NCI-H446 (cell line): ENCODE data around the gene PRR5.
"Not testable (repeated sequence)": the region's sequence is repeated elsewhere in the genome, so short reads cannot be mapped to it uniquely, and the experiment has no call there.

ENCODE experiments used
- DNase-seq, 2 experiments: peaks; one replicate each; lab custom pipeline; 2025; lab: John Stamatoyannopoulos, UW

Gene PRR5

DNA sequence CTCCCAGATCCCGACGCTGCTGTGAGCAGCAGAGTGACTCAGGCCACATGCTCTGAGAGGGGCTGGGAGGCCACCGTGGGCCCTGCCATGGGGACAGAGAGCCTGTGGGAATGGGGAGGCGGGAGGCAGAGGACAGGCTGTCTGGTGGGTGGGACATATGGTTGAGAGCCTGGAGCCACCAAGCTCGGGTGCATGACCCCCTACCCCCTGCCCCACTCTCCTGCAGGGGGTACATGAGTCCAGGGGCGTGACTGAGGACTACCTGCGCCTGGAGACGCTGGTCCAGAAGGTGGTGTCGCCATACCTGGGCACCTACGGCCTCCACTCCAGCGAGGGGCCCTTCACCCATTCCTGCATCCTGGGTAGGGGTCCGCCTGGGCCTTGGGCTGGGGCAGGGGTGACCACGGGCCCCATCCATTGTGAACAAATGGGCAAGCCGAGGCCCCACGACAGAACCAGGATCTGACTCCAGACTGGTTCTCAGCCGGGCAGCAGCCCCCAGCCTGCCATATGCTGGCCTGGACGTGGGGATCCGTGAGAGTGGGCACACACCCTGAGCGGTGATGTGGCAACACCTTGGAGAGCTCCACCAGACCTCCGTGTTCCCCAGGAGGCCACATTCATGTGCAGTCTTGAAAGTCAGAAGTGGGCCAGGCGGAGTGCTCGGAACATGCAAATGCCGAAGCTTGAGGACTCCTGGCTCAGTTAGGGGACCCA lies 33.0 kb downstream of the PRR5 start:
- no peak for DNase-seq

DNA sequence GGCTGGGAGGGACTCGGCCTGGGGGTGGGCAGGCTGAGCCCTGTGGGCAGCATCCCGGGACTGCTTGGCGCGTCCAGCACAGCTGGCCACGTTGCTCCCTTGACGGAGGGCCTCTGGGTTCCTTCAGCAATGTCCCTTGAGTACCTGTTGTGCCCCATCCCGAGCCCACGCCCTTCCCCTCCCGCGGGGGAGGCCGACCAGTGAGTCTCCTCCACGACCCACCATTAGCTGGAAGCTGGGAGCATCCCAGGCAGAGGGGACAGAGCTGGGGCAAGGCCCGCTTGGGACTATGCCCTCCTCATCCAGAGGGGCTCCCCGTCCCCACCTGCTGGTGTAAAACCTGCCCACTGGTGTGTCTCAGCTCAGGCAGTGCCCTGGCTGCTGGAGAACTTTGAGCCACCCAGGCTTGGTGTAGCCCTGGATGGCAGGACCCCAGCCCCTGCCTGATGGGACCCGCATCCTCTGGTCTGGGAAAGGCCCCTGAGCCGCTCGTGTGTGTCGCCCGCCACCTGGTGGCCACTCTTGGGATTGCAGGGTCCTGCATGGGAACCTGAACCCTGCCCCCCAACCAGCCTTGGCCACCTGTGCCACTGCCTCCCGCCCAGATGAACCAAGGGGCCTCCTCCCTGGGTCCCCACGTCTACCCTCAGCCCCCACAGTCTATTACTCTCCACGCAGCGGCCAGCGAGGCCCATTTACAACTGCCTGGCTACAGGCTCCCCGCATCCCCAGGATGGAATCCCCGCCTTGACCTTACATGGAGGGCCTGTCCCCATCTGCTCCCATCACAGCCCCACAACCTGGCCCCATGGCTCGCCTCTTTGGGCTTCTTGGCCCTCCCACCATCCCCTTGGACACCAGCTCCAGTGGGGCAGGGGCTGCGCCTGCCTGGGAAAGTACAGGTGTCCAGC lies 33.8 kb downstream of the PRR5 start:
- DNase-seq = peak in 1 of 2 experiments; percentile 44

DNA sequence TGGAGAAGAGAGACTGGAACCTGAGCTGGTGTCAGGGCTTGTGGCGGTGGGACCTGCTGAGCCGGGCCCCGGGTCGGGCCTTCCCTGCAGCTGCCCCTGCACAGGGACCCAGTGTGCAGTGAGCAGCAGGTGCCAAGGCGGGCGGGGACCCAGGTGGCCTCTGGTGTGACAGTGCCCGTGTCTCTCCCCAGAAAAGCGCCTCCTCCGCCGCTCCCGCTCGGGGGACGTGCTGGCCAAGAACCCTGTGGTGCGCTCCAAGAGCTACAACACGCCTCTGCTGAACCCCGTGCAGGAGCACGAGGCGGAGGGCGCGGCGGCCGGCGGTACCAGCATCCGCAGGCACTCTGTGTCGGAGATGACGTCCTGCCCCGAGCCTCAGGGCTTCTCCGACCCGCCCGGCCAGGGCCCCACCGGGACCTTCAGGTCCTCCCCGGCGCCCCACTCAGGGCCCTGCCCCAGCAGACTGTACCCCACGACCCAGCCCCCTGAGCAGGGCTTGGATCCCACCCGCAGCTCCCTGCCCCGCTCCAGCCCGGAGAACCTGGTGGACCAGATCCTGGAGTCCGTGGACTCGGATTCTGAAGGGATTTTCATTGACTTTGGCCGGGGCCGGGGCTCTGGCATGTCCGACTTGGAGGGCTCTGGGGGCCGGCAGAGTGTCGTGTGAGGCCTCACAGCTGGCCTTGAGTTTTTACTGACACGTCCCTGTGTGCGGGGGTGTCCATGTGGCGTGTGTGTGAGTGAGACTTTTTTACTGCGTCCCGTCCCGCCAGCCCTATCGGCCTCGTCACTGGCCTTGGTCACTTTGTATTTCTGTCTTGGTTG lies 34.8 kb downstream of the PRR5 start:
- DNase-seq = no peak

DNA sequence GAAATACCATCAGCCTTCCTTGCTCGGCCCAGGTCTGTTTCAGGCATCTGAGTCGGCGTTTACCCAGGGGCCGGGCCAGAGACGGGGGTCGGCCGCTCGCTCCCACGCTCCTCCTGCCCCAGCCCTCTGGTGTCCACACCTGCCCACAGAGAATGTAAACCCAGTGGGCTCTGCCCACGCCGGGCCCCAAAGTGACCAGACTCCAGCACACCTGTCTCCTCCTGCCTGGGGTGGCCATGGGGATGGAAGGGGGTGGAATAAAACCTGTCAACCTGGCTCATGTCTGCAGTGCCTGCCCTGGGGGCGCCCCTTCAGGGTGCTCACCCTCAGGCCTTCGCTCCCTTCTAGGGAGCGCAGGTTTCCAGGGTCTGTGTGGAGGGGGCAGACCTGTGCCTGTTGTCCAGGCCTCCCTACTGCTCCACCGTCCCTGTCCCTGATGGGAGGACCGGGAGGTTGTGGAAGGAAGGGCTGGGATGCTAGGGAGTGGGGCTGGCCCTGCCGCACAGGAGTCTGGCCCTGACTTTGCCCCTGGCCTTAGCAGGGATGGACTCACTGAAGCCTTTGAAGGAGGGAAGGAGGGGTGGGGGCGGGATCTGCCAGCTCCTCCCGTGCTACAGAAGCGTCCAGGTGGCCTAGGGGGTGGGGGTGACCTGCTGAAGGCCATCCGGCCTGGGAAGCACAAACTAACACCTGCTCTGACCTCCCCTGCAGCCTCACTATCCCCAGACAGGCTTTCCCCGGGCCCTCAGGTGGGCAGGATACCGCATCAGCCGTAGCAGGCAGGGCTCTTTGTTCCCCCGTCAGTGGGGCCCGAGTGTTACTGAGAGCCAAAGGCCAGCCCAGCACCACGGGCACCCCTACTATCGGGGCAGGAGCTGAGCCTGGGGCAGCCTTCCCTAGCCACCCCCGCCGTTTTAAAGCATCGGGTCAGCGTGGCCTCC lies 35.7 kb downstream of the PRR5 start:
- DNase-seq = no peak

DNA sequence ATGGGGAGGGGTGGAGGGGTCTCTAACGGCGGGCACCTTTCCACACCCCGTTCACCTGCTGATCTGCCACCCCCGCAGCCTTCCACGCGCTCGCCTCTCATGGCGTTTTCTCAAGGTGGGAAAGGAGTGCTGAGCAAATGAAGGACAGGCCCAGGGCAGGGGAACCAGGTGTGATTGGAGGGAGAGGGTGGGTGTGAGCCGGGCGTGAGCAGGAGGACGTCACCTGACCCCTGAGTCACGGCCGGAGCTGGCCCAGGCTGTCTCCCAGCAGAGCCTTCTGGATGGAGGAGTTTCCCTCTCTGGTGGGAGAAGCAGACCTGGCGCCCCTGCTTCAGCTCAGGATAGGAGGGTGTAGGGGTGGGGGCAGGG lies 36.3 kb downstream of the PRR5 start:
- no peak for DNase-seq

DNA sequence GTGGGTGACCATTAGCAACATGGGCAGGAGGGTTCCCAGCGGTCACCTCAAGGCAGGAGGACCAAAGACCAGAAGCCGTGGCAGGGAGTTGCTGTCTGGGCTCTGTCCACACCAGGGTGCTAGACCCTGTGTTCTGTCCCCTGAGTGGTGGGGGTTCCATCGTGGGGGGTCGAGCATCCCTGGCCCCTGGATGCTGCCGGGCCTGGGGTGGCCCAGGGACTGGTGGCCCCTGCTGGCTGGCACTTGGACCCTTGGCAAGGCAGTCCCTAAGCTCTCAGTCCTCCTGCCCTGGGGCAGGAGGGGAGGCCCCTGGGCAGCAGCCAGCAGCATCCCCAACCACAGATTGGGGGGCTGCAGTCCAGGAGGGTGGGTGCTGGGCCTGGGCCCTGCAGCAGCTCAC lies 37.0 kb downstream of the PRR5 start:
- no peak for DNase-seq

DNA sequence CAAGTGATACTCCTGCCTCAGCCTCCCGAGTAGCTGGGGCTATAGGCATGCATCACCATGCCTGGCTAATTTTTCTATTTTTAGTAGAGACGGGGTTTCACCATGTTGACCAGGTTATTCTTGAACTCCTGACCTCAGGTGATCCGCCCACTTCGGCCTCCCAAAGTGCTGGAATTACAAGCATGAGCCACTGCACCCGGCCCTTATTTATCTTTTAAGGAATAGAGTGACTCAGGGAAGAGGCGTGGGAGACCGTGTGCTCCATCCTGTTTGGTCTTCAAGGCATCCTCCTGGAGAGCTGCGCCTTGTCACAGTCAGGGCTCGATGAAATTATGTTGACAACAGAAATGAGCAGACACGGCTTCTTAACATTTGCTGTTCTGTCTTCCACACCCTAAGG lies 37.7 kb downstream of the PRR5 start:
- not testable (repeated sequence) for DNase-seq

DNA sequence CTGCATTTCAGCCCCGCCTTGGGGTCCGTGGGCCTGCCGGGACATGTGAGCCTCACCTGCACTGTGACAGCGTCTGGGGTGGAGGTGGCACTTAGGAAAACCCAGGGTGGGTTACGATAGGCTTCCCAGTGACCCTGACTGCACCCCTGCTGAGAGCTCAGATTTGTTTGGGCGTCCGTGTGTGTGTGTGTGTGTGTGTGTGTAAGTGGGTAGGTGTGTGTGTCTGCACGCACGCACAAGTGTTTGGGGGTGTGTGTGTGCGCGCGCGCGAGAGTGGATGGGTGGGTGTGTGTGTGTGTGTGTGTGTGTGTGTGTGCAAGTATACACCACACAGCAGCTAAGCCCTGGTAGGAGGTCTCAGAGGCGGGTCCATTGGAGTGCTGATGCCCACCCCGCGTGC lies 38.3 kb downstream of the PRR5 start:
- DNase-seq = no peak

DNA sequence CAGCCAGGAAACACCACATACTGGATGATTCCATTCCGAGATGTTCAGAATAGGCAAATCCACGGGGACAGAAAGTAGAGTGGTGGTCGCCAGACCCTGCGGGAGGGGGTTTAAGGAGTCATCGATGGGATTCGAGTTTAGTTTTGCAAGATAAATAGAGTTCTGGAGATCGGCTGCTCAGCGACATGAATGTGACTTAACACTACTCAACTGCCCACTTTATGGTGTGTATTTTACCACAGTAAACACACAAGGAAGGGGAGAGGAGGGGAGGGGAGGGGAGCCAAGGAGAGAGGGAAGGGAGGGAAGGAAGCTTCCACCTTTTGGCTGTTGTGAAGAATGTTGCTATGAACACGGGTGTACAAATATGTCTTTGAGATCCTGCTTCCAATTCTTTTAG lies 39.9 kb downstream of the PRR5 start:
- no peak for DNase-seq

DNA sequence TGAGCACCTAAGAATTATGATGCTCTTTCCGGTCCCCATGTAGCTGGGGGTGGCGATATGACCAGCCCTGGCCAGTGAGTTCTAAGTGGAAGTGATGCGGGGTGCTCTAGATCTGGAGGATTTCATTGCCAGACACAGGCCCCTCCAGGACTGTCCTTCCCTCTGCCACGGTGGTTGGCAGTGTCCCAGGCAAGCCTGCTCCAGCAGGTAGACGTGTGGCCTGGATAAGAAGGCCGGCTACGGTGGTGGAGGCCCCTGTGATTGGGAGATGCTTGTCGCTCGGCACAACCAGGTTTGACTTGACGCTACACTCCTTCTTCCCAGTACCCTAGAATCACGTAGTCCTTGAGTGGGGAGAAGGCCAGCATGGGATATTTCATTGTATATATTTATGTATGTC lies 41.2 kb downstream of the PRR5 start:
- DNase-seq = no peak

DNA sequence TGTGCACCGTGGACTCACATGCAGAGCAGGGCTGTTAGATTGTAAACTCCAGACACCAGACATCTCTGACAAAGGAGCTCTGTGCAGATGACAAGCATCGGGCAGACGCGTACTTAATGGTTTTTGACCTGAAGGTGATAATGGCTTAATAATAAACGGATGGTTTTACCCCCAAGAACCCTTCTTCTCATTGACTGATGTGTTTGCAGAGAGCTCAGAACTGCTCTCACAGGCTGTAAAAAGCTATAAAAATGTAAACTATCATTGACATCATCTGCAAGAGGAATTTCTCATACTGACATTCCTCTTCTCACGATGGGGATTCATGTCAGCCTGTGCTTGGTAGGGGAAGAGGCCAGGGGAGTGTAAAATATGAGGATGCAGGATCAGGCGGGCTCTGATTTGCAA lies 41.8 kb downstream of the PRR5 start:
- no peak for DNase-seq

DNA sequence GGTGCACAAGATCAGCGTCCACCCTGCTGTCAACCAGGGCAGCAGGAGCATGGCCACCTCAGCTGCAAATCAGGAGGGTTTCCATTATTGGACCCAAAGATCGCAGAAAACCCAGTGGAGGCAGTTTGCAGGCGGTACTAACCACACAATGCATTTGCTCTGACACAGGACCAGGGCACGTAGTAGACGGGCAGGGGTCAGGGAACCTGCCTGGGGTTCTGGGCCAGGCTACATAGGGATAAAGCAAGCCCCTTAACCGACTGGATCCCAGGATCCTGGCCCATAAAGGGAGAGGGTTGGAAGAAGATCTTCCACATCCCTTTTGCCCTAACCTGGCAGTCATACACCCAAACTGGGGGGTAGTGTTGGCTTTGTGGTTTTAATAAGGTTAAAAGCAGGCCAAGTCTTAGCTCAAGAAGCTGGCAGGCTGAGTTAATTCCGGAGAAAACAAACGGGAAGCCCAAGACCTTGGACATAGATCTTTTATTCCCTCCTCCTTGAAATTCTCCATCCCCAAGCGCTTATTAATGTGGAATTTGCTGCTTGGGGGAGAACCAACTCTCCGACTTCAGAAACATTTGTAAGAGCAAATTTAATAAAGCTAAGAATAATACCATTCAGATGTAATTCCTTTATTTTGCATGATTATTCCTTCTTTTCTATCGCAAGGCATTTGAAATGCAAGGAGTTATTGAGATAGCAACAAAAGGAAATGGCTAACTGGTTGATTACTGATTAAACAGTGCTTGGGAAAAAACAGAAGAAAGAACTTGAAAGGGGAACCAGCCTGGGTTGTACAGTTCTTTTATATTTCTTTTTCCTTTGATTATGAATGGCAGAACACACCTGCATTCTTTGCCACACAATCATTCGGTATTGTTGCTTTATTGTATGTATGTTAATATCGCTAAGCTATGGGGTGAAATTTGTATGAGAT lies 44.1 kb downstream of the PRR5 start:
- no peak for DNase-seq

DNA sequence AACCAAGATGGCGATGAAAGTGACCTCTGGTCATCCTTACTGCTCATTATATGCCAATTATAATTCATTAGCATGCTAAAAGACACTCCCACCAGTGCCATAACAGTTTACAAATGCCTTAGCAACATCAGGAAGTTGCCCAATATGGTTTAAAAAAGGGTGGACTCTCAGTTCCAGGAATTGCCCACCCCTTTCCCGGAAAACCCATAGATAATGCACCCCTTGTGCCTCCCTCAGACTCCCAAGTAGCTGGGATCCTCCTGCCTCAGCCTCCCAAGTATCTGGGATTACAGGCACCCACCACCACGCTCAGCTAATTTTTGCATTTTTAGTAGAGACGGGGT lies 45.8 kb downstream of the PRR5 start:
- DNase-seq = not testable (repeated sequence)

DNA sequence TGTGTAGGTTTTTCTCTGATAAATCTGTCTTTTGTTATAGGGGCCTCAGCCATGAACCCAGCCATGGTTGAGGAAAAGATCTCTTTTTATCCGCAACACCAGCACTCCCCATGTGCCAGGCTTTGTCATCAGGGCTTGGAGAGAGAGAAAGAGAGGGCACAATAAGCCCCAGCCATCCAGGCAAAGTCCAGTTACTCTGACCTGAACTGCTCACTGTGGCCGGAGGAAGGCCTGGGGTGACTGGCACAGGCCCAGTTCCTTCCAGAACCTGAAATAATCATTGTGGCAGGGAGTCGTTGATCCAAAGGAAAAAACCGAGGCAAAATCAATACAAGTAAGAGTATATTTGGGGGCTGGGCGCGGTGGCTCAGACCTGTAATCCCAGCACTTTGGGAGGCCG lies 46.5 kb downstream of the PRR5 start:
- no peak for DNase-seq

DNA sequence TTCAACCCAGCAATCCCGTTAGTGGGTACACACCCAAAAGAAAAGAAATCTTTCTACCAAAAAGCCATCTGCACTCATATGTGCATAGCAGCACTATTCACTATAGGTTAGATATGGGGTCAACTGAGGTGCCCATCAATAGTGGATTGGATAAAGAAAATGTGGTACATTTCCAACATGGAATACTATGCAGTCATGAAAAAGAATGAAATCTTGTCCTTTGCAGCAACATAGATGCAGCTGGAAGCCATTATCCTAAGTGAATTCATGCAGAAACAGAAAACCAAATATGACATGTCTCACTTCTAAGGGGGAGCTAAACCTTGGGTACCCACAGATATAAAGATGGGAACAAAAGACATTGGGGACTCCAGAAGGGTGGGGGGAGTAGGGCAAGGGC lies 48.5 kb downstream of the PRR5 start:
- no peak for DNase-seq

DNA sequence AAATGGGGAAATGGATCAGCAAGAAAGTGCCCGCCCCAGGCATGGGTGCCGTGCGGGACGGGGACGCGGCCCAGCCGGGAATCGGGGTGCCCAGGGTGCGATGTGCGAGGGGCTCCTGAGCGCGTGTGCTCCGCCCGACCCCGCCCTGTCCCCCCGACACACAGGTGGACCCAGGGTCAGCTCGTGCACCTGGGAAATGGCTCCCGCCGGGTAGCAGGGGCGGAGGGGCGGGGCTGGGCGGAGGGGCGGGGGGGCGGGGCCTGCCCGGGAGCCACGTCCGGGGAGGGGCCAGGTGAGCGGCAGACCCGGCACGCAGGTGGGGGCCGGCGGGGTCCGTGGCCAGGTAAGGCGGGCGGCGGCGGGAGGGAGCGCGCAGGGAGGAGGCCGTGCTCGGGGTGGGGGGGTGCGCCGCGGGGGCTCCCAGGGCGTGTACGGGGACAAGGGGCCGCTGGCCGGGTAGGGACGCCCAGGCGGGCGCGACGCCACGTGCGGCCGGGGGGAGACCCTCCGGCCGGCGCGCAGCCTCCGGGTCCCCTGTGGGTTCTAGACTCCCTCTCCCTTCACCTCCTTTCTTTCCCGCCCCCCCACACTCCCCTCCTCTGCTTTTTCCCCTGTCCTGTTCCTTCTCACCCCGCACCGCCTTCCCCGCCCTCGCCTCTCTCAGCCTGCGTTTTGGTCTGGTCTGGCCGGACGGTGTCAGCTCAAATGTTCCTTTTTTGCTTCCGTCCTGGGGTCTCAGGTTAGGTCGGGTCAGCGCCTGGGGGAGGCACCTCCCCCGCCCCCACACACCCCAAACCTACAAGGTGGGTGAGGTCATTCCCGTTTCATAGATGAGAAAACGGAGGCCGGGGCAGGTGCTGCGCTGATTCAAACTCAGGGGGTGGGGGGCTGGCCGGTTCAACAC lies 50.5 kb downstream of the PRR5 start, which contains the start of gene ARHGAP8:
Gene ARHGAP8 (plus strand): TSS at position 291 of the 904 bp plus-strand sequence. CDS start 33,953 bp downstream, outside the sequence.
- DNase-seq = no peak

DNA sequence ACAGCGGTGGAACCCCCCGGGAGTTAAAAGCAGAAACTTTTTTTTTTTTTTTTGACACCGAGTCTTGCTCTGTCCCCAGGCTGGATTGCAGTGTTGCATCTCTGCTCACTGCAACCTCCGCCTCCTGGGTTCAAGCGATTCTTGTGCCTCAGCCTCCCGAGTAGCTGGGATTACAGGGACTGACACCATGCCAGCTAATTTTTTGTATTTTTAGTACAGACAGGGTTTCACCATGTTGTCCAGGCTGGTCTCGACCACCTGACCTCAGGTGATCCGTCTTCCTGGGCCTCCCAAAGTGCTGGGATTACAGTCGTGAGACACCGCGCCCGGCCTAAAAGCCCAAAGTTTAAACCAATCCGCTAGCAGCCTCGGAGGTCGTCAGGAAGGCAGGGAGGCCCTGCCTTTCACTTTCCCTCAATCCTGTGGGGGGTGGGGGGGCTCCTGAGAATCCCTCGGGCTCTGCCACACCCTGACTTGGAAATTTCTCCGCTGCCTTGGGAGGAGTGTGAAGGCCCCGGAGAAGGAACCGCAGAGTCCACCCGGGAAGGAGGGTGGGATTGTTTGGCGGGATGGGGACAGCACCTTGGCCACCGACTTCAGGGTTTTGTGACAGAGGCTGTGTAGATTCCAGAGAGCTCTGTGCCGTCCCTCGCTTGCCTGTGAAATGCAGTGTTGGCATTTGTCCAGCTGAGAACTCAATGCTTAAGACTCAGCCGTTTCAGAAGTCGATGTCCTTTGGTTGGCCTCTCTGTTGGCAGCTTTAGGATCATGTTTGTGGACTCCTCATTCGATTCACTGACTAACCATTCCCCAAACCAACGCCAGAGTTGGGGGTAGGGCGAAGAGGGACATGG lies 51.4 kb downstream of the PRR5 start:
- DNase-seq = no peak

DNA sequence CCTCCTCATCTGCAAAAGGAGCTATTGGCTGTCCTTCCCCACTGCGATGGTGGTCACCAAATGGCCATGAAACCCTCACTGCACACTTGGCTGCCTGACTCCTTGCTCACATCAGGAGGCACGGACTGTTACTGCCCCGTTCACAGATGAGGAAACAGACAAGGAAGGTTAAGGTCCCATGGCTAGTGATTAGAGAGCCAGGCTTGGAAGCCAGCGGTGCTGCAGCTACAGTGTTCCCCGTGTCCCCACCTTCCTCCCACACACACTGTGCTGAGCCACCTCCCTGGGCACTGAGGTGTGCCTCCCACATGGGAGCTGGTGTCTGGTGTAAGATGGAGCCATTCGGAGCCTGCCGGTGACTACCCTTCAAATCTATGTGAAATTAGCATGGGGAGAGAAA lies 53.0 kb downstream of the PRR5 start:
- no peak for DNase-seq
